ENCODE results near the gene FARP1. TPM values are rescaled to one million over a fixed set of nuclear protein-coding genes. Genes with fewer than 3 reads are reported as not detected.
A peak's percentile ranks its signal among the peaks of the same experiment; 100 is the strongest.

Gene FARP1
- total and polyA plus RNA-seq, 2 of the 13 experiments (the other 11 are each of a cell fraction or from before 2014, with no cell fraction given), result 70.6 to 126 TPM

GRCh38 chr13:98273067-98273823 is 130.4 kb downstream of the FARP1 start (continued):
- TF ChIP-seq ETS1 (CRISPR knock-in tag; IDR thresholded peaks at IDR 0.05), result no peak
- no peak for TF ChIP-seq ZFP90 (CRISPR knock-in tag; IDR thresholded peaks at IDR 0.05; ENCODE audit: borderline replicate concordance)
- no peak for TF ChIP-seq ZNF749 (CRISPR knock-in tag; IDR thresholded peaks at IDR 0.05; ENCODE audit: borderline replicate concordance)
- no peak for TF ChIP-seq BRCA1 (CRISPR knock-in tag; IDR thresholded peaks at IDR 0.05)
- 0 out of 4 replicates have a peak, but pooled peaks of 1 of the 2 experiments have one; percentile 20 for TF ChIP-seq HMGXB4 (CRISPR knock-in tag; IDR thresholded peaks at IDR 0.05; ENCODE audit: borderline replicate concordance in 1 of 2, low read depth in 1 of 2)
- no peak for TF ChIP-seq ZNF281 (CRISPR knock-in tag; IDR thresholded peaks at IDR 0.05; ENCODE audit: borderline replicate concordance)
- TF ChIP-seq MLXIP (CRISPR knock-in tag; IDR thresholded peaks at IDR 0.05; ENCODE audit: borderline replicate concordance), result no peak; the same call in 1 of the 2 replicates
- TF ChIP-seq ASH2L (IDR thresholded peaks at IDR 0.05; ENCODE audit: insufficient read length, low read depth, low read length), result peak; percentile 16
- TF ChIP-seq NCOA1 (CRISPR knock-in tag; IDR thresholded peaks at IDR 0.05), result no peak
- no peak for TF ChIP-seq ZNF746 (CRISPR knock-in tag; IDR thresholded peaks at IDR 0.05)
- TF ChIP-seq ZMAT3 (CRISPR knock-in tag; conservative IDR thresholded peaks at IDR 0.05), result no peak
- peak; percentile 58; the same call in 1 of the 2 replicates for TF ChIP-seq DPF2 (CRISPR knock-in tag; IDR thresholded peaks at IDR 0.05; ENCODE audit: borderline replicate concordance, low read depth)
- TF ChIP-seq KDM2A (CRISPR knock-in tag; IDR thresholded peaks at IDR 0.05; ENCODE audit: borderline replicate concordance, low read depth), result no peak
- no peak for TF ChIP-seq MTA1 (CRISPR knock-in tag; IDR thresholded peaks at IDR 0.05; ENCODE audit: borderline replicate concordance)
- TF ChIP-seq AGO1 (IDR thresholded peaks at IDR 0.05; ENCODE audit: low read depth, low read length, poor library complexity, severe bottlenecking), result no peak
- TF ChIP-seq RORA (CRISPR knock-in tag; IDR thresholded peaks at IDR 0.05), result no peak
- no peak for TF ChIP-seq TGIF2 (CRISPR knock-in tag; IDR thresholded peaks at IDR 0.05)
- TF ChIP-seq SCMH1 (CRISPR knock-in tag; IDR thresholded peaks at IDR 0.05; ENCODE audit: borderline replicate concordance), result no peak

All from HepG2 (cell line).